Lower leg skin (tissue), 3 donors: Measurements from ENCODE around the gene CDC6.

Source experiments
- CTCF ChIP-seq, 3 donors: fragments of 450-650 bp; IDR thresholded peaks; one replicate each; pipeline ENCODE4 v1.5.1; 2016; ENCODE audit warnings: antibody characterized with exemption in 3 of 3, mild to moderate bottlenecking in 3 of 3, moderate library complexity in 2 of 3
- POLR2A ChIP-seq, 2 donors: fragments of 450-650 bp; IDR thresholded peaks; one replicate each; pipeline ENCODE4 v1.6.1; 2016 to 2017; ENCODE audit warnings: antibody characterized with exemption in 2 of 2, mild to moderate bottlenecking in 1 of 2, moderate library complexity in 1 of 2

- TF ChIP-seq CTCF (IDR thresholded peaks at IDR 0.05) (no peak), POLR2A (IDR thresholded peaks at IDR 0.05) (no peak)
Observed at GRCh38 chr17:40307001-40307730, 19.5 kb downstream of the CDC6 start.
